ENCODE results near the gene NOX5.

The NOX5 gene

GRCh38 chr15:69074843-69075224 lies 60.3 kb downstream of the NOX5 start:
- in situ Hi-C loops (cut with MboI; ENCODE audit: low sequenced_read_pairs) = loop anchor here (25.0 kb wide), 1 partner anchor 187 kb away; no protein-coding TSS in a partner anchor

DNA sequence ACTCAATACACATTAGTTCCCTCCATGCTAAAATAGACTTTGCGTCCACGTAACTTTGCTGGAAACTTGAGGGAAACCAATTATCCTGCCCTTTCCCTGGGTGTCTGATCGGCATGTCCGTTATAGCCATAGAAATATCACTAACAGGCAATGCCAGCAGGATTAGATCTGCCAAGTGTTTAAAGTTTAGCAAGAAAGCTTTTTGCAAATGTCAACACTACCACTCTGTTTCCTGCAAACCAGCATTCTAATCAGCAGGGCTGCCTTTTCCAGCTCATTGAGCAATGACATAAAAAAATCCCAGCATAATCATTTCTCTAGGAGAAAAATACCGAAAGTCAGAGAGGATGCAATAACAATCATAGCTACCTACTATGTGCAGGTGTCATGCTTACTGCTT lies 60.9 kb downstream of the NOX5 start:
- in situ Hi-C loops (cut with MboI; ENCODE audit: low sequenced_read_pairs) = no loop called here

- in situ Hi-C loops (cut with MboI; ENCODE audit: low sequenced_read_pairs) = no loop called here
Observed at GRCh38 chr15:69076756-69077155, 62.3 kb downstream of the NOX5 start.

DNA sequence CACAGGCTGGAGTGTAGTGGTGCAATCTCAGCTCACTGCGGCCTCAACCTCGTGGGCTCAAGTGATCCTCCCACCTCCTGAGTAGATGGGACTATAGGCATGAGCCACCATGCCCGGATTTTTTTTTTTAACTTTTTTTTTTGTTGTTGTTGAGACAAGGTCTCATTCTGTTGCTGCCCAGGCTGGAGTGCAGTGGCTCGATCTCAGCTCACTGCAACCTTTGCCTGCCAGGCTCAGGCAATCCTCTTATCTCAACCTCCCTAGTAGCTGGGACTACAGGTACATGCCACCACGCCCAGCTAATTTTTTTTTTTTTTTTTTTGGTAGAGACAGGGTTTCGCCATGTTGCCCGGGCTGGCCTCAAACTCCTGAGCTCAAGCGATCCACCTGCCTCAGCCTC lies 64.1 kb downstream of the NOX5 start:
- in situ Hi-C loops (cut with MboI; ENCODE audit: low sequenced_read_pairs) = no loop called here

- in situ Hi-C loops (cut with MboI; ENCODE audit: low sequenced_read_pairs) = no loop called here
Observed at GRCh38 chr15:69080295-69081248, 66.1 kb downstream of the NOX5 start.

GRCh38 chr15:69081310-69082004 lies 67.0 kb downstream of the NOX5 start:
- in situ Hi-C loops (cut with MboI; ENCODE audit: low sequenced_read_pairs) = no loop called here

DNA sequence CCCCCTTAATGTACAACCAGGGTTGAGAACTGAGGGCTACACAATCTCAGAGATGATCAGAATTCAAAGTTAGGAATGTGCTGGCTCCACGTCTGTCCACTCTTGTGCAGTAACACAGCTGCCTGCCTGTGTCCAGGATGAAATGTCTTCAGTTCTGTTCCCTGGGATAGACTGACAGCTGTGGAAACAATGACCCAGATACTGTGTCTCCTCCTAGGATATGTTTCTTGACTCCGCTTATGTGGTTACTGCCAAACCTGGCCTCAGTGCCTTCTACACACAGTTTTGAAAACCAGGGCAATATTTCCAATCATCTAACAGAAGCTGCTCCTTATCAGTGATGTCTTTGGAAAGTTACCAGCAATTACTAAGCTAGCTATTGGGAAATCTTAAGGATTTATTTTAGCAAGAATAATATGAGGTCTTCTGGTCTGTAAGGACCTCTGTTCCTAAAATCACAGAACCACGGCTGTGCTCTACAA lies 67.6 kb downstream of the NOX5 start:
- in situ Hi-C loops (cut with MboI; ENCODE audit: low sequenced_read_pairs) = no loop called here

- in situ Hi-C loops (cut with MboI; ENCODE audit: low sequenced_read_pairs) = no loop called here
Observed at GRCh38 chr15:69082554-69082953, 68.1 kb downstream of the NOX5 start.

GRCh38 chr15:69084404-69085030 lies 70.0 kb downstream of the NOX5 start:
- in situ Hi-C loops (cut with MboI; ENCODE audit: low sequenced_read_pairs) = no loop called here

- in situ Hi-C loops (cut with MboI; ENCODE audit: low sequenced_read_pairs) = no loop called here
Observed at GRCh38 chr15:69085325-69086081, 71.0 kb downstream of the NOX5 start.

DNA sequence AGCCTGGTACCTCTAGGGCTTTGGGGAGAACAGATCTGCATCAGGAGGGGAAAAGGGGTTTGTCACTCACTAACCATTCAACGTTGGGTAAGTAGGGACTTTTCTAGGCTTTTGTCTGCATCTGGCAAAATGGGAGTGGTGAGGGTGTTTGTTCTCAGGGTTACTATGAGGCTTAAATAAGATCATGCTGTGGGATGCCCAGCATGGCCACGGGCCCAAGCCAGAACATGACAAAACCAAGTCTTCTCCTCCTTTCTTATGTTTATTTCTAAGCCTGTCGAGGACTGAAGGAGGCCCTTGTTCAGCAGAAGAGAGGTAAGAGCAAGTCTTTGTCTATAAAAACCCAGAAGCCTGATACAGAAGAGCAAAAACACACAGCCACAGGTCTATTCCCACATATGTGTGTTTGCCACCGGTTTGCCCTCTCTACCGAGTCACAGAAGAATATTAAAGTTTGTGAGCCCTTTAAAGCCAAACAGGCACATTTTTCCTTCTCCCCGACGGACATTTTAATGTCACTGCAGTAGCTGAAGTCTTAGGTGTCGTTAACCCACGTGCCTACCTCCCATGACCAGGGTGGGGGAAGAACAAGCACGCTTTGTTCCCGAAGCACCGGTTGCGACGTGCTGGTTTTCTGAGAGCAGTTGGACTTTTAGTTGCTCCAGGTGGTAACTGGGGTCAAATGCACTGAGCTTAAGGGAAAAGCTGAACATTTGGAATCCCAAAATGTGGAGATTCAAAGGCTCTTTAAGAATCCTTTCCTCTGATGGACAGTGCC lies 72.1 kb downstream of the NOX5 start:
- in situ Hi-C loops (cut with MboI; ENCODE audit: low sequenced_read_pairs) = no loop called here

- in situ Hi-C loops (cut with MboI; ENCODE audit: low sequenced_read_pairs) = no loop called here
Observed at GRCh38 chr15:69087366-69087976, 73.0 kb downstream of the NOX5 start.

- in situ Hi-C loops (cut with MboI; ENCODE audit: low sequenced_read_pairs) = no loop called here
Observed at GRCh38 chr15:69088300-69088965, 73.9 kb downstream of the NOX5 start.

DNA sequence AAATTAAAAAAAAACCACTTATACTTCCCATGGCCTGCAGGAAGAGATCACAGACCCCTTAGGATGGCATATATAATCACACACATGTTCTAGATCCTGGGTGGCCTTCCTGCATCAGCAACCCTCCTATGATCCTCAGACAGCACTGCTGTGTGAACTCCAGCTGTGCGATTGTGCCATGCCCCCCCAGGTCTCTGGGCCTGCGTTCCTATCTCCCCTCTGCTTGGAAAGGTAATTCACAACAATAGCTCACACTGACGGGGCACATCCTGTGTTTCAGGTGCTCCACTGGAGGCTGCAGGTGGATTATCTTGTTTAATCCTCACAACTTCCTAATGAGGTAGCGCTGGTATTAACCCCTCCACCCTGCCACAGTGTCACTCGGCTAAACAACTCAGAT lies 74.8 kb downstream of the NOX5 start:
- in situ Hi-C loops (cut with MboI; ENCODE audit: low sequenced_read_pairs) = no loop called here

DNA sequence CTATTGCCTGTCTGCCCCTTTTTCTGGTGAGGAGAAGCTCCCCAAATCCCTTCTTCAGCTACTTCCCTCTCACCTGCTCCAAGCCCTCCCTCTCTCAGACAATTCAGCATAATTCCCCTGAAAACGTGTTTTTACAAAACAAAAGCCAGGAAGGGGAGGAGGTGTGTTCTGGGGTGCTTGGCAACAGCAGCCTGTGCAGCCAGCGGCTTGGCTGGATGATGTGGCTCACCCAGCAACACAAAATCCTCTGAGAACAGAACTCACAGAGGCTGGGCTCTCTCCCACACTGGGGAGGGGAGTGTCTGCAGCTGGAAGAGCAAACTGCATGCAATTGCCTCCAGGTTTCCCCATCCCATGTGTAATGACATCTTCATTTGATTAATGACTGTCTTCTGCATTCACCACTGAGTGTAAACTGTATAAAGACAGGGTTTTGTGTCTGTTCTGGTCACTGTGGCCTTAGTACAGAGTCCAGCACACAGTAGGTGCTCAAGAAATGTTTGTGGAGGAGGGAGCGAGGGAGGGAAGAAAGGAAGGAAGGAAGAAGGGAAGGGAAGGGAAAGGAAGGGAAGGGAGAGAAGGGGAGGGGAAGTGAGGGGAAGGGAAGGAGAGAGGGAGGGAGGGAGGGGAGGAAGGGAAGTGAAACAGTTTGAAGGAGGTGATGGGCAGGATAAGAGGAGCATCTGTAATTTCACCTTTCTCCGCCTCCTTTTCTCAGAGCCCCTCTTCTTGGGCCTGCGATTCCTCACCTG lies 75.9 kb downstream of the NOX5 start:
- in situ Hi-C loops (cut with MboI; ENCODE audit: low sequenced_read_pairs) = no loop called here

DNA sequence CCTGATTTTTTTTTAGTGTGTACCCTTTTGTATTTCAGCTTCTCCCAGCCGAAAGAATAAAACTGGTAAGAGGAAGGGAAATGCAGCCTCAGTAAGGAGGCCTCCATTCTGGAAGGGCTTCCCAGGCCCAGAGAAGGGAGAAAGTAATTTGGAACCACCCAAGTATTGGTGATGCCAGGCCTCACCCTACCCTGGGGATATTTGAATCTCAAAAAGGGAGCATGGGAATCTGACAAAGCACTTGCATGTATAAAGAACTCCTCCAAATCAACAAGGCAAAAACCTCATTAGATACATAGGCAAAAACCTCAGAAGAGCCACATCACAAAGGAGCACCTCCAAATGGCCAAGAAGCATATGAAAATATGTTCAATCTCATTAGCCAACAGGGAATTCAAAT lies 77.2 kb downstream of the NOX5 start:
- in situ Hi-C loops (cut with MboI; ENCODE audit: low sequenced_read_pairs) = no loop called here

DNA sequence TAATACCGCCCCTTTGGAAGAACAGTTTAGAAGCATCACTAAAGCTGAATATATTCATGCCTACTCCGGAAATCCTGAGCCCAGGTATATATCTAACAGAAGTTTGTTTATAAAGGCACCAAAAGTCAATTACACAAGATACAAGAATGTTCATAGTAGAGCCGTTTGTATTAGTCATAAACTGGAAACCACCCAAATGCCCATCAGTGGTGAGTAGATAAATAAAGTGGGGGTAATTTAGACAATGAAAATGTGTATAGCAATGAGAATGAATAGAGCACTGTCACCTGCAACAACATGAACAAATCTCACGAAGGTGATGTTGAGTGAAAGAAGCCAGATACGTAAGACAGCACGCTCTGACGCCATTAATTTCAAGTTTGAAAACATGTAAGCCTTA lies 77.7 kb downstream of the NOX5 start:
- in situ Hi-C loops (cut with MboI; ENCODE audit: low sequenced_read_pairs) = no loop called here

DNA sequence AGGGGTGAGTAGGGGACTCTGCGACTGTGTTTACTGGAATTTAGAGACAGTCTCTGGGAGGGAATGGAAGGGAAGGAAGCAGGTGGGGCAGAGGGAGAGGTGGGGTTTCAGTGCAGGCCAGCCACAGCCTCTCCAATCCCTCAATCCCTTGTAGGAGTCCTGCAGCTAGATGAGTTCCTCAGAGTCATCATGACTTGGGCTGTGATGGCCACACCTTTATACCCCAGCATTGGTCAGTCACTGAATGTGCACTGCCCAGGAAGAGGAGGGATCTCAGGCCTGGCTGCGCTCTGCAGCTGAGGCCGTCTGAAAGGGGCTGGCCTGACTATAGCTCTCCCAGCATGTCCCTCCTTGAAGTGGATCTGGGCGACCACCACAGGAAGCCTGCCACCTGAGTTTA lies 78.6 kb downstream of the NOX5 start:
- in situ Hi-C loops (cut with MboI; ENCODE audit: low sequenced_read_pairs) = no loop called here

All from HL-60/S4 (cell line).